ENCODE measurements around the gene MED25.
"Not testable (repeated sequence)": the region's sequence is repeated elsewhere in the genome, so short reads cannot be mapped to it uniquely, and the experiment has no call there.

MED25 gene

DNA sequence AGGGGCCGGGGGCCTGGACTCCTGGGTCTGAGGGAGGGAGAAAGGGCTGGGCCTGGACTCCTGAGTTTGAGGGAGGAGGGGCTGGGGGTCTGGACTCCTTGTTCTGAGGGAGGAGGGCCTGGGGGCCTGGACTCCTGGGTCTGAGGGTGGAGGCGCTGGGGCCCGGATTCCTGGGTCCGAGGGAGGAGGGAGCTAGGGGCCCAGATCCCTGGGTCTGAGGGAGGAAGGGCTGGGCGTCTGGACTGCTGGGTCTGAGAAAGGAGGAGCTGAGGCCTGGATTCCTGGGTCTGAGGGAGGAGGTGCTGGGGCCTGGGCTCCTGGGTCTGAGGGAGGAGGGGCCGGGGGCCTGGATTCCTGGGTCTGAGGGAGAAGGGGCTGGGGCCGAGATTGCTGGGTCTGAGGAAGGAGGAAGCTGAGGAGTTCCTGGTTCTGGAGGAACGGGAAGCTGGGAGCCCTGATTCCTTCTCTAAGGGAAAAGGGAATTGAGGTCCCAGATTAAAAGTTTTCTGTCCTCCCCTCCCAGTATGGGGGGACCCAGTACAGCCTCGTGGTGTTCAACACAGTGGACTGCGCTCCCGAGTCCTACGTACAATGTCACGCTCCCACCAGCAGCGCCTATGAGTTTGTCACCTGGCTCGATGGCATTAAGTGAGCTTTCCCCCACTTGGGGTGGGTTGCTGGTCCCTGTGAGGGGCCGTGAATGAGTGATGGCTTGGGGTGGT, 721 bp downstream of the MED25 start:
- no peak for DNase-seq

DNA sequence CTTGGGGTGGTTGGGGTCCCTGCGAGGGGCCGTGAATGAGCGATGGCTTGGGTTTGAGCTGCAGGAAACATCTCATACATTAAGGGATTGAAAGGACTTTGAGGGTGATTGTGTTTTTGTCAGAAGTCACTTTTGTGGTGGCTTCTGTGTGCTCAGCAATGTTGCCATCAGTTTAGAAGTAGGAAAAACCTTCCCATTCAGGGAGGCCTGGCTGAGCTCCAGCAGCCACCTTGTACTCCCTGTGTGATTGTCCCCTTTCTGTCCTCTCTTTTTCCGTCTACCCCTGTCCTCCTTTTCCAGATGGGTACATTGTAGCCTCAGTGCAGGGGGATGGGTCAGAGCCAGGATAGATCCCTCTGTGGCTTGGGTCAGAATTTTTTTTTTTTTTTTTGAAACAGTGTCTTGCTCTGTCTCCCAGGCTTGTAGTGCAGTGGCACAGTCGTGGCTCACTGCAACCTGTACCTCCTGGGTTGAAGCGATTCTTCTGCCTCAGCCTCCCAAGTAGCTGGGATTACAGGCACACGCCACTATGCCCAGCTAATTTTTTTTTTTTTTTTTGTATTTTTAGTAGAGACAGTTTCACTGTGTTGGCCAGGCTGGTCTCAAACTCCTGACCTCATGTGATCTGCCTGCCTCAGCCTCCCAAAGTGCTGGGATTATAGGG, 1.5 kb downstream of the MED25 start:
- DNase-seq: not testable (repeated sequence)

DNA sequence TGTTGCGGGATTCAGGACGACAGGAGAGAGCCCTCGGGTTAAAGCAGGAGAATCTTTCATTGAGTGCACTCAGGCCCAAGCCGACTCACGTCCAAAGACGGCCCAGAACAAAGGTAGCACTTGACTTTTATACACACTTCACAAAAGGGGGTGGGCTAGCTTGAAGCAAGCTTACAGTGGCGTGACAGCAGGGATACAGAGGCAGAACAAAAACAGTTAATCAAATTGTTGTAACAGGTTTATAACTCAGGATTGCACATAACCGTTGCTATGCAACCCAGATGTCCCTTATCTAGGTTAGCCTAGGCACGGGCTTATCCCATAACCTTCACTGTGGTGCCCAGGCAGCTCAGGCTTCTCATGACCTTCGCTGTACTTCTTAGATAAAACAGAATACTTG, 2.0 kb downstream of the MED25 start:
- DNase-seq: no peak

DNA sequence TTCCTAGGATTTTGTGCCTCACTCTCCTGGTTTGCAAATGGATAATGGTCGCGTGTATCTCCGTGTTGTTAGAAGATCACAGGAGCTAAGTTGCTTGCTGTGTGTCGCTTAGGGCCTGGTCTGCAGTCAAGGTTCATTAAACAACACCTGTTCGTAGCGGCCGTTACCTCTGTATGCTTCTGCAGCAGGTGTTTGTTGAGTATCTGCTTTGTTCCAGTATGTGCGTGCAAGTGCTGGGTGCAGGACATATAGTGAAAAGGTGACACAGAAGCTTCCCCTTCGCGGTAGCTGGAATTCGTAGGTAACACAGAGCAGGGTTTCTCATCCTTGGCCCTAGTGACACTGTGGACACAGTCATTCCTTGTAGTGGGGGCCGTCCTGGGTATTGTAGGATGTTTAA, 5.4 kb downstream of the MED25 start:
- DNase-seq: no peak

DNA sequence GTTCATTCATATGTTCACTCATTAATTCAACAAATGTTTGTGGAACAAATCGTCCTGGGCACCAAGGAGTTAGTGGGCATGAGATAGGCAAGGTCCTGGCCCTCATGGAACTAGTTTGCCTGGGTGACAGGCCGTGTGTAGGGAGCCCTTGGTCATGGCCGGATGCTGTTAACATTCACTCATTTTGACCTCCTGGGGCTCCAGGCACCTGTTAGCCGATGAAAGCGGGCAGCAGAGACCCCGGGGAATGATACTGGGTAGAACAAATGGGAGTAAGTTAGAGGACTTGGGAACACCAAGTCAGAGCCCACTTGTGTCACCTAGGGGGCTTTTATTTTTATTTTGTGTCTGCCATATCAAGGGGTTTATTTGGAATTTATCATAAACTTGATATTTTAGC, 6.6 kb downstream of the MED25 start:
- no peak for DNase-seq

DNA sequence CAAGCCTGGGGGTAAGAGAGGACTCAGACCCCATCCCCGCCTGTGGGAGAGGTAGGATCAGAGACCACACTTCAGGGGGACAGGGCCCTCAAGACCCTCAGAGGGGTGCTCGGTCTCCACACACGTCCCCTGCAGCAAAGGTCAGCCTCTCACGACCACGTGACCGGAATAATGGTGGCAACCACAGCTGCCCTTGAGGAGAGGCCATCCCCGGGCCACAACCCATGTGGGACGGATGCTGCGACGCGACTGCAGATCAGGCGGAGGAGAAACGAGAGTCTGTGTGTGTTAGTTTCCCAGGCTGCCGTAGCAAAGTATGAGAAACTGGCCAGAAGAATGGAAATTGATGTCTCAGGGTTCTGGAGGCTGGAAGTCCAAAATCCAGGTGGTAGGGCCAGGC, 8.9 kb downstream of the MED25 start:
- no peak for DNase-seq

DNA sequence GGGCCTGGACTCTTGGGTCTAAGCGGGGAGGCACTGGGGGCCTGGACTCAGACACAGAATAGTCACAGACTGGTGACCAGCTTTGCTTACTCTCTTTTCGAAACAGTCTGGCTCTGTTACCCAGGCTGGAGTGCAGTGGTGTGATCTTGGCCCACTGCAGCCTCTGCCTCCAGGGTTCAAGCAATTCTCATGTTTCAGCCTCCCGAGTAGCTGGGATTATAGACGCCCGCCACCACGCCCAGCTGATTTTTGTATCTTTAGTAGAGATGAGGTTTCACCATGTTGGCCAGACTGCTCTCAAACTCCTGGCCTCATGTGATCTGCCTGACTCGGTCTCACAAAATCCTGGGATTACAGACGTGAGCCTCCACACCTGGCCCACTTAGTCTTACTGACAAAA, 11.1 kb downstream of the MED25 start:
- no peak for DNase-seq

DNA sequence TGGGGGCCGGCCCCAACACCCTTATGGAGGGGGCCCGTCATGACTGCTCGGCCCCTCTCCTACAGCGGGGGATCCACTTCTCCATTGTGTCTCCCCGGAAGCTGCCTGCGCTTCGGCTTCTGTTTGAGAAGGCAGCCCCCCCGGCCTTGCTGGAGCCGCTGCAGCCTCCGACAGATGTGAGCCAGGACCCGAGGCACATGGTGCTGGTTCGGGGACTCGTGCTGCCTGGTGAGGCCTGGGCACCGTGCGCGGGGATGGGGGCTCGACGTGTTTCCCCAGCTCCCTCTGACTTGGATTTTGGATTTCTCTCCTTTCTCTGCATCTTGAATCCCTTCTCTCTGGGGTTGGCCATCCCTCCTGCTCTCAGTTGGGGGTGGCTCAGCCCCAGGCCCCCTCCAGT, 11.6 kb downstream of the MED25 start:
- no peak for DNase-seq

DNA sequence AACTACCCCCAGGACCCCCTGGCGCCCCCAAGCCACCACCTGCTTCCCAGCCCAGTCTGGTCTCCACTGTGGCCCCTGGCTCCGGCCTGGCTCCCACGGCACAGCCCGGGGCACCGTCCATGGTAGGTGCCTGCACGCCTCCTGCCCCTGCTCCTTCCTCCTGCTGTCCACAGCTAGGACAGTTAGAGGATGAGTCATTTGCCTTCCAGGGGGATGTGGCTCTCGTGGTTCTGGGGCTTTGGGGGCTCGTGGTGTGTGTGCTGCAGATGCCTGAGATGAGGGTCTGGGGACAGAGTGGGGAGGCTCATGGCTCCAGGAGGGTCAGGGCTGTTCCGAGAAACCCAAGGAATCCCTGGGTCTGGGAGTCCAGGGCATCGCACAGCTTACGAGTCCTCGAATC, 12.7 kb downstream of the MED25 start:
- no peak for DNase-seq

DNA sequence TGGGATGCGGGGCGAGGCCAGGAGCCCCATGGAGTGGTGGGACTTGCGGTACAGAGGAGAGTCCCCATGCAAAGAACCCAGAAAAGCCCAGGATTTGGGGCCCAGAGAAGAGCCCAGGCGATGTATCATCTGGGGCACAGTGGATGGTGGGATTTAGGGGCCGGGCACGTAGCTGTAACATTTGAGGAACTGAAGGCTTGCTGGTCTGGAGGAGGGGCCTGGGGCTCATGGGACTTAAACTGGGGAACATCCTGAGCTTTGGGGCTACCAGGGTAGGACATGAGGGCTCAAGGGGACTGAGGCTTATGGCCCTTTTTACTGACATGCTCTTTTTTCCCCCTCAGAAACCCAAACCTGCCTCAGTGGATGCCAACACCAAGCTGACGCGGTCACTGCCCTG, 13.5 kb downstream of the MED25 start:
- no peak for DNase-seq

DNA sequence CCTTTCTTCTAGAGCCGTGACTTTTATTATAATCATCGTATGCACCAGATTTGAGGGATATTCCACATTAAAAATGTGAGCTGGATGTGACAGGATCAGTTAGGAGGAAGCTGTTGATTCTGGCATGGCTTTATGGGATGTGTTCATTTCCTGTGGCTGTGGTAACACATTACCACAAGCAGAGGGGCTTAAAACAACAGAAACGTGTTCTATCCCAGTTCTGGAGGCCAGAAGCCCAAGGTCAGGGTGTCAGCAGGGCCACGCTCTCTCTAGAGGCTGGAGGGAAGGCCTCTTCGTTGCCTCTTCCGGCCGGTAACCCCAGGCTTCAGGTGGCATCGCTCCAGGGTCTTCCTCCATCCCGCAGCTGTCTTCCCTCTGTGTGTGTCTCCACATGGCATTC, 14.5 kb downstream of the MED25 start:
- DNase-seq: no peak

DNA sequence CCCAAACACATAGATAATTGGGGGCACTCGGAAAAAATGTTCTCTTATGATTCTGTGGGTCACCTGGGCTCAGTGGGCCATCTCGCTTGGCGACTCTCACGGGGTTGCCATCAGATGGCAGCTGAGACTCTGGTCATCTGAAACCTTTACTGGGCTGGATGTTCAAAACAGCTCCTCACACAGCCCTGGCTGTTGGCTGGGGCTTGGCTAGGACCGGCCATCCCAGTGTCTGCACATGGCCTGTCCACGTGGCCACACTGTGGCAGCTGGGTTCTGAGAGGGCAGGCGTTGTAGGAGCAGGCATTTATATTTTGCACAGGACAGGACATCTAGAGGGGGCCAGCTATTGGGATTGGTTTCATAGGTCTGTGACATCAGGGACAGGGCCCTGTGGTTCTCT, 15.5 kb downstream of the MED25 start:
- no peak for DNase-seq

DNA sequence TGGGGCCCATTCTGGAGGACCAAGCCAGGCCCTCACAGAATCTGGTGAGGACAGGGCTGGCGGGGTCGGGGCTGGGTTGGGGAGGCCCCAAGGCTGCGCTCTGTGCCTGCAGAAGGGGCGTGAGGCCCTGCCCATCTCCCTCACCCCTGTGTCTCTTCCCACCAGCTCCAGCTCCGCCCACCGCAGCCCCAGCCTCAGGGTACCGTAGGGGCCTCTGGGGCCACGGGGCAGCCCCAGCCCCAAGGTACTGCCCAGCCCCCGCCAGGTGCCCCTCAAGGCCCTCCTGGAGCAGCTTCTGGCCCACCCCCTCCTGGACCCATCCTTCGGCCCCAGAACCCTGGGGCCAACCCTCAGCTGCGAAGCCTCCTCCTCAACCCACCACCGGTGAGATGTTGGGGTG, 17.5 kb downstream of the MED25 start:
- no peak for DNase-seq

DNA sequence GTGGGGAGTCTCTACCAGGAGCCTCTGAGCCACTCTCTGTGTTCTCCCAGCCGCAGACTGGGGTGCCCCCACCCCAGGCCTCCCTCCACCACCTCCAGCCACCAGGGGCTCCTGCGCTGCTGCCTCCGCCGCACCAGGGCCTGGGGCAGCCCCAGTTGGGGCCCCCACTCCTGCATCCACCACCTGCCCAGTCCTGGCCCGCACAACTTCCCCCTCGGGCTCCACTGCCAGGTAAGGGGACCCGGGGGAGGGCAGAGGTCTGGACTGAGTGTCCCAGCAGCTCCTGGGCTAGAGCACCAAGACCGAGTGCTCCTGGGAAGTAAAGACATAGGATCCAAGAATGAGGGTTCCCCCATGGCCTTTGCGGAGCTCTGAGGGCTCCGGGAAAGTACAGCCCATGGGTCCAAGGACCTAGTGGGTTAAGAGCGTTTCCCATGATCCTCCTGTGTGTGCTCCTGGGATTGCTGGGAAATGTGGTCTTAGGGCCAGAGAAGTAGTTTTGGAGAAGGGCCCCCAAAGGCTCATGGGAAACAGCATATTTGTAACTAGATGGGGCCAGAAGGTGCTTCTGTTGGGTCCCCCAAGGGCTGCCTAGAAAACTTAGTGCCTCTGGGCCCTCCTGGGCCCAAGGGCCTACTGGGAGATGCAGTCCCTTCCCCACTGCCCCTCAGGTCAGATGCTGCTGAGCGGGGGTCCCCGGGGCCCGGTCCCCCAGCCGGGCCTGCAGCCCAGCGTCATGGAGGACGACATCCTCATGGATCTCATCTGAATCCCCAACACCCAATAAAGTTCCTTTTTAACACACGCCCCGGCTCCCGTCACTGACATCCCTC, 18.3 kb downstream of the MED25 start:
- no peak for DNase-seq

DNA sequence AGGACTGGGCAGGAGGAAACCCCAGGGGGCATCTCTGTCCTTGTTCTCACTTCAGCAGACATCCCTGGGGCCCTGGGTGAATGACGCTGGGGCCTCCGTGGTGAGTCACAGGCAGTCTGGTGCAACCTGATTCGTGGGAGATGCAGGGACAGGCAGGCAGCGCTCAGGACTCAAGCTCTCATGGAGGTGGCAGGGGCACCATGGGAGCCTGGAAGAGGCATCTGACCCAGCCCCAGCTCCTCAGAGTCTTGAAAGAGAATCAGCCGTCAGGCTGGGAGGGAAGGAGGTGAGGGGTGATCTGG, 18.9 kb downstream of the MED25 start:
- DNase-seq: no peak

DNA sequence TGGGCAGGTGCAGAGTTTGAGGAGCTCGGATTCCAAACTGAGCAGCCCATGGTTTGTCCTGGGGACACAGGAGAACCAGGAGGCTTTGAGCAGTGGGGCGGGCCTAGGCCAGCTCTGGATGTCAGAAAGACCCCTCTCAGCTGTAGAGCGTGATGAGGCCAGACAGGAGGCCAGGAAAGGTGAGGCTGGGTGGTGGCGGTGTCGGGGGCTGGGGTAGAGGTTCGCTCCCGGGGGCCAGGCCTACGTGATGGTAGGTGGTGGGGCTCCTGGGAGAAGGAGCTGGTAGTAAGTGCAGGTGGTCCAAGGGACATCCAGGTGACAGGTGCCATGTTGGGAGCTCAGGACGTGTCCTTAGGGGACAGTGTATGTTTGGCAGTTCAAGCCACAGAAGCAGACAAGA, 19.3 kb downstream of the MED25 start:
- DNase-seq: no peak

DNA sequence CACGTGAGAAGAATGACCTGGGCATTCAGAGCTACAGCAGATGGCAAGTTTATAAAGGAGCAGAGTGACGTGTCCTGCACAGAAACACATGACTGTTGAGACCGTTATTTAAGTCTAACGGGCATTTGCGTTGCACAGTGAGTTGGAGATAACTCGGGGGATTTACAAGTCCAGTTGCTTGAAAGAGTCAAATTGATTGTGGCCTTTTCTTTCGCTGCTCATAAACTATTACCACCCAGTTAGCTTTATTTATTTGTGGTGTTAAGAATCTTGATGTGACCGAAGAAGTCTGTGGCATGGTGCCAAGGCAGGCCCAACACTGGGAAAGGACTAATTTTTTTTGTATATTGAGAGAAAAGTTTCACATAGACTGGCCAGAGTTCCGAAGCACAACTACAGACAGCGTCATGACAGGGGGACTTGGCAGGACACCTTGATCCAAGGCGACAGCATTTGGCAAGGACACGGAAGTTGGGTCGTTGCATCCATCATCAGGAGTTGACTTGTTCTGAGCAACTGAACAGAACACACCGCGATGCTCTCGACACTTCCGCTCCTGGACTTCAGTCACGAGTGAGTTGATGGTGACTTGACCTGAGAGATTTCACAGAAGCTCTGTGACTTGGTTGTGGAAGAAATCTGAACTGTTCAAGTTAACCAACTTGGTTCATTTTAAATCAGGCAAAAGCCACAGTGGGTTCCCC, 20.9 kb downstream of the MED25 start:
- DNase-seq: no peak

DNA sequence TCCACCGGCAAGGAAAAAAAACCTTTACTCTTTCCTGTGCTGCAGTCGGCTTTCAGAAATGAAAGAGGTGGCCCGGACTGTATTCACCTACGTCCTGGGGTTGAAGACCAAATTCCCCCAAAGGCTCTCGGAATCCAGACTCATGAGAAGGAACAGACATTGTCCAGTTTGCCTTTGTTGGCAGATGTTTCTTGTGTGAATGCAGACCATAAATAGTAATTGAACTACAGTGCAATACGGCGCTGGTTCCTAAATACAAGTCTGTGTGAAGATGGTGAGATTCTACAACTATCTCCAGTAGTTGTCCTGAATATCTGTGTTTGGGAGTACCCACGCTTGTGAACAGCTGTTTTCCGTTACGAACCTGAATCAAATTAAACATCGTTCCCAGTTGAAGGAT, 21.6 kb downstream of the MED25 start:
- DNase-seq: no peak

DNA sequence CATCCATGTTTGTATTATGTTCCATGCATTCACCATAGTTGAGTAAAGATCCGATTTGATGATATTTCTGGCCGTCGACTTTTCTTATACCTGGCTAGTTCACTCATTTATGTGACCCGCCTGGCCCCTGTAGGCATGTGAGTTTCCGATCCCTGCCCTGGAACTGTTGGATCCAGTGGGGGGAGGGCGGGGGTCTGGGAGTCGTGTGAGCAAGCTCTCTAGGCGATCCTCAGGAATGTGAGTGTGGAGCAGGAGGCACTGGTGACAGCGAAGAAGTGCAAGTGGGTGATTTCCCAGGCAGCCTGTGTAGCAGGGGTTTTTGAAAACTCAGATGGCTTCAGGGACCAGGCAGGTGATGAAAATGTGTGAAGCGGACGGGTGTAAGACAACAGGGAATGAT, 22.2 kb downstream of the MED25 start:
- no peak for DNase-seq

DNA sequence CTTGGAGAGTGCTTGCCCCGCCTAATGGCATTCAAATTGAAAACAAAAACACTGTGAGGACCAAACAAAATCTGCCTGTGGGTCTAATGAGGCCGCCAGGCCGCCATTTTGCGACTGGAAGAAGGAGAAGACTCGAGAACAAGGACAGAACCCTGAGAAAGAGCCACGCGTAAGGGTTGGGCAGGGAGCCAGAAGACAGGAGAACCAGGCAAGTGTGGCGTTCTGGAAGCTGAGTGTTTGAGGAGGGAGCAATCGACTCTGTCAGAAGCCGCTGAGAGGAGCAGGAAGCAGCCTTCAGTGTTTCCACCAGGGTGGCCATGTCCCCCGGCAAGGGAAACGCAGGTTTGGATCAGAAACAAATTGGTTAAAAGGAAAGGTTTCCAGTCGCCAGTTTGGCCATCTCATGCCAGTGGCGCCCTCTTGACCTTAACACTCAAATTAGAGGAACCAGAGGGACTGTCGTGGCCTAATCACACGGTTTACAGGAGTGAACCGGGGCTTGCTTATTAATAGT, 22.7 kb downstream of the MED25 start:
- no peak for DNase-seq

DNA sequence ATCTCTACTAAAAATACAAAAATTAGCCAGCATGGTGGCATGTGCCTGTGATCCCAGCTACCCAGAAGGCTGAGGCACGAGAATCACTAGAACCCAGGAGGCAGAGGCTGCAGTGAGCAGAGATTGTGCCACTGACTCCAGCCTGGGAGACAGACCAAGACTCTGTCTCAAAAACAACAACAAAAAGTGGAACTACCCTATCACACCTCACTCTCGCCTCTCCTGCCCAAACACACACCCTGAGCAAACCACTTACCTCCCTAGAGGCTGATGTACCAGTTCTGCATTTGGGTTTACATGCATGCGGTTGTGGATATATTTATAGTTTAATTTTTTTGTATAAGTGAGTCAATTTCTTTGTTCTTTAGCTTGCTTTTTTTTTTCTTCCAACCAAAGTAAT, 25.2 kb downstream of the MED25 start:
- no peak for DNase-seq

DNA sequence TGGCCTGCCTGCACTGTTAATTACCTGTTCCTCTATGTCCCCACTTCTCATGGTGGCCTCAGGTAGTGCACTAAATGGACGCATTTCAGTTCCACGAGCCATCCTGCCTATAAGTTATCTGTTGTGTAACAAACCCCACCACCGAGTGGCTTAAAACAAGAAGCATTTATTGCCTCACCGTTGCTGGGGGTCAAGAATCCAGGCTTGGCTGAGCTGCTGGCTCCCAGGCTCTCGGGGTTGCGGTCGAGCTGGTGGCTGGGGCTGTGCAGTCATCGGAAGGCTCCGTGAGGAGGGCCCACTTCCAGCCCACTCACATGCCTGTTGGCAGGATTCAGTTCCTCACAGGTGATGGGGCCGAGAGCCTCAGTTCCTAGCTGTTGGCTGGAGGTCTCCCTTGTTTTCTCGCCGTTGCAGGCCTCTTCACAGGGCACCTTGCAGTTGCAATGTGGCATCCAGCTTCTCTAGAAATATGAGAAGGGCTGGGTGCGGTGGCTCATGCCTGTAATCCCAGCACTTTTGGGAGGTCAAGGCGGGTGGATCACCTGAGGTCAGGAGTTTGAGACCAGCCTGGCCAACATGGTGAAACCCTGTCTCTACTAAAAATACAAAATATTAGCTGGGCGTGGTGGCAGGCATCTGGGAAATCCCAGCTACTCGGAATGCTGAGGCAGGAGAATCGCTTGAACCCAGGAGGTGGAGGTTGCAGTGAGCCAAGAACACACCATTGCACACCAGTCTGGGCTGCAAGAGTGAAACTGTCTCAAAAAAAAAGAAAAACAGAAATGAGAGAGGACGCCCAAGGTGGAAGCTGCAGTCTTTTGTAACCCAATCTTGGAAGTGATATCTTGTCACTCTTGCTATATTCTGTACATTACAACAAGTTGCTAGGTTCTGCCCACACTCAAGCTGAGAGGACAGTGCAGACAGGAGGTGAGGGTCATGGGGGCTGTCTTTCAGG, 26.3 kb downstream of the MED25 start:
- DNase-seq: no peak

Measured in activated CD4-positive, alpha-beta T cell treated with anti-CD3 and anti-CD28 coated beads for 48 hours (primary cell).